Heart right ventricle (tissue), 16 donors: ENCODE data around the gene THSD4. TPM values are rescaled to one million over a fixed set of nuclear protein-coding genes. Genes with fewer than 3 reads are reported as not detected.

Experiments used
- ATAC-seq, 8 donors: fragments of 200-7000 bp; cut with Tn5 transposase; one replicate each; pipeline ENCODE4 v1.9.1; 2020; ENCODE audit warnings: mild to moderate bottlenecking in 8 of 8, moderate library complexity in 8 of 8, moderate number of reproducible peaks in 1 of 8
- DNase-seq, 2 donors: peaks; one replicate each; pipeline ENCODE4 v3.0.0-alpha.2; 2020
- H3K27ac ChIP-seq, 10 donors: fragments of 200-600 bp; sonication (generic) in 2 of 10; one replicate each; pipeline versions ENCODE4 v1.5.0 to v1.8.0; 2020 to 2022; ENCODE audit warnings: mild to moderate bottlenecking in 3 of 10
- H3K27me3 ChIP-seq, 7 donors: fragments of 200-600 bp; one replicate each; pipeline ENCODE4 v1.8.0; 2021 to 2022; ENCODE audit warnings: mild to moderate bottlenecking in 2 of 7
- H3K36me3 ChIP-seq, 9 donors: fragments of 200-600 bp; sonication (generic) in 1 of 9; one replicate each; pipeline versions ENCODE4 v1.5.0 to v1.8.0; 2020 to 2022; ENCODE audit warnings: mild to moderate bottlenecking in 2 of 9
- H3K4me1 ChIP-seq, 9 donors: fragments of 200-600 bp; sonication (generic) in 1 of 9; one replicate each; pipeline versions ENCODE4 v1.5.0 to v1.8.0; 2020 to 2022; ENCODE audit warnings: mild to moderate bottlenecking in 4 of 9
- H3K4me3 ChIP-seq, 10 donors: fragments of 200-600 bp; sonication (generic) in 2 of 10; one replicate each; pipeline versions ENCODE4 v1.5.0 to v1.8.0; 2020 to 2022; ENCODE audit warnings: mild to moderate bottlenecking in 7 of 10, moderate library complexity in 2 of 10
- H3K9me3 ChIP-seq, 11 donors: fragments of 200-600 bp in 10 of 11; sonication (generic) in 2 of 11; one replicate each; pipeline versions ENCODE4 v1.5.0 to v1.8.0; 2013 to 2022; ENCODE audit warnings: mild to moderate bottlenecking in 2 of 11, control low read depth in 1 of 11, moderate library complexity in 1 of 11
- CTCF ChIP-seq, 9 donors: fragments of 200-600 bp; sonication (generic) in 2 of 9; IDR thresholded peaks; one replicate each; pipeline versions ENCODE4 v1.5.0 to v1.8.0; 2021 to 2022; ENCODE audit warnings: antibody characterized with exemption in 9 of 9, mild to moderate bottlenecking in 5 of 9, moderate library complexity in 1 of 9
- WGBS, 2 donors: extraction: QIAGEN DNeasy Blood & Tissue Kit; methylation state at CpG; one replicate each; pipeline ENCODE4 v1.1.7; 2013; ENCODE audit warnings: inconsistent platforms in 1 of 2; 5-methylcytosine and 5-hydroxymethylcytosine counted together
- intact Hi-C, 10 donors: fragments of 100-400 bp; cut with DNase I; formaldehyde crosslinking; loops; one replicate each; pipeline versions ENCODE4 v1.11.1 to v1.14.2; 2022
- polyA plus RNA-seq, 2 donors: library from polyadenylated mRNA; stranded (reverse); fragments of 200-250 nt; gene quantifications; one replicate each; pipeline ENCODE4 v1.2.3, GENCODE V29; 2013
- total RNA-seq, 10 donors: library from RNA; stranded (reverse); fragmentation: NEBNext Ultra II Directional in 3 of 10; extraction: Animal tissue kit (Norgen Biotek cat#: 25700) in 3 of 10; gene quantifications; one replicate each; pipeline versions ENCODE4 v1.2.1 to v1.2.4, GENCODE V29; 2021 to 2023
- donor health status: Arrhythmogenic right ventricular cardiomyopathy.
- donor health status: ischemic (EF 13 %, LVEDD 7.1; RV severe dilation, severe dysfunction).
- donor health status: healthy with polysubstance abuse.
- donor health status: DM: no; HTN: yes; CAD: no.
- donor health status: DM: no; HTN: no; CAD: no.
- donor health status: ischemic (EF 25% LVEDD 6.9; RV normal size, moderate dysfunction).
- donor health status: ischemic (EF 25% LVEDD 5.7; RV mildly dilated, moderate dysfunction).
- donor health status: healthy.
- donor health status: DM: yes; HTN: yes; CAD: no.
- donor health status: Ischemic cardiomyopathy.
- donor health status: ischemic (EF 35%, LVEDD 5.7; RV mildly dilated, moderate dysfunction).
- donor health status: nonischemic (EF 11% LVEDD 7.7; RV severe dilation, severe dysfunction).
- donor health status: DM: yes; HTN: yes; CAD: no.
- donor health status: PGD.
- donor health status: ischemic (EF 29% LVEDD 5.4; RV normal size, mild dysfunction).
- donor health status: nonischemic (EF 23%, LVEDD 6.1; RV moderate dilation, normal function).

Gene THSD4
- total and polyA plus RNA-seq, 12 donors: 20.8 to 212 (median 139) TPM

GRCh38 chr15:71148048-71148447, 32.8 kb downstream of the THSD4 start:
- no peak overlapping the region for H3K4me3 ChIP-seq
- peak overlapping the region; percentile 31 to 90 (median 78) for H3K27ac ChIP-seq
- intact Hi-C loops: loop anchor here in 1 of 10 donors (2.0 kb wide), 1 partner anchor 31 kb away; no protein-coding TSS in a partner anchor

GRCh38 chr15:71149646-71150557, 34.6 kb downstream of the THSD4 start:
- Histone ChIP-seq H3K27me3 (no peaks in the 10 kb centered on the region), H3K4me1 (peaks cover 3 to 97% (median 34%) of the 10 kb centered on the region in 9 donors), H3K27ac (peak overlapping the region; percentile 44 to 90 (median 78)), H3K36me3 (peaks cover 0 to 3% (median 0%) of the 10 kb centered on the region in 9 donors), H3K9me3 (no peaks in the 10 kb centered on the region), H3K4me3 (no peak overlapping the region)
- DNase-seq (peak in 1 of 2 donors; percentile 74), ATAC-seq (peak; percentile 46 to 83 (median 70))
- 29 to 35% methylated on average over 7 of the region's 7 CpGs for WGBS, 2 donors
- no peak for TF ChIP-seq CTCF (IDR thresholded peaks at IDR 0.05)
- intact Hi-C loops: loop anchor here in 1 of 10 donors (2.0 kb wide), 1 partner anchor 33 kb away; no protein-coding TSS in a partner anchor

More at GRCh38 chr15:71148048-71148447, 32.8 kb downstream of the THSD4 start:
- ATAC-seq (peak in 6 of 8 donors; percentile 33 to 72 (median 58)), DNase-seq (no peak)
- no peaks in the 10 kb centered on the region for H3K27me3 ChIP-seq
- H3K36me3 ChIP-seq: no peaks in the 10 kb centered on the region
- no peaks in the 10 kb centered on the region for H3K9me3 ChIP-seq
- no peak for TF ChIP-seq CTCF (IDR thresholded peaks at IDR 0.05)
- H3K4me1 ChIP-seq: peaks cover 3 to 100% (median 35%) of the 10 kb centered on the region in 9 donors
- WGBS, 2 donors: 48 to 64% methylated on average over 6 of the region's 6 CpGs

GRCh38 chr15:71151081-71151480, 35.8 kb downstream of the THSD4 start:
- 46 to 56% methylated on average over 2 of the region's 2 CpGs for WGBS, 2 donors
- peaks cover 3 to 90% (median 34%) of the 10 kb centered on the region in 9 donors for H3K4me1 ChIP-seq
- H3K27ac ChIP-seq: peak overlapping the region; percentile 6 to 90 (median 76)

More at GRCh38 chr15:71151081-71151480, 35.8 kb downstream of the THSD4 start:
- no peaks in the 10 kb centered on the region for H3K27me3 ChIP-seq
- no peak overlapping the region for H3K4me3 ChIP-seq
- intact Hi-C loops: no loop called here
- no peaks in the 10 kb centered on the region for H3K9me3 ChIP-seq
- no peak for TF ChIP-seq CTCF (IDR thresholded peaks at IDR 0.05)
- peaks cover 0 to 13% (median 0%) of the 10 kb centered on the region in 9 donors for H3K36me3 ChIP-seq
- DNase-seq (no peak), ATAC-seq (no peak)
